Bladder microvascular endothelial cell (primary cell): Measurements from ENCODE around the gene C18orf63. TPM values are rescaled to one million over a fixed set of nuclear protein-coding genes. Genes with fewer than 3 reads are reported as not detected.

Experiments
- total RNA-seq: library from RNA; depleted of rRNA; stranded (reverse); fragments of >200 nt; gene quantifications from 2 replicates; pipeline ENCODE4 v1.2.3, GENCODE V29; 2014

The C18orf63 gene
- total RNA-seq: not detected in 2 replicates

DNA sequence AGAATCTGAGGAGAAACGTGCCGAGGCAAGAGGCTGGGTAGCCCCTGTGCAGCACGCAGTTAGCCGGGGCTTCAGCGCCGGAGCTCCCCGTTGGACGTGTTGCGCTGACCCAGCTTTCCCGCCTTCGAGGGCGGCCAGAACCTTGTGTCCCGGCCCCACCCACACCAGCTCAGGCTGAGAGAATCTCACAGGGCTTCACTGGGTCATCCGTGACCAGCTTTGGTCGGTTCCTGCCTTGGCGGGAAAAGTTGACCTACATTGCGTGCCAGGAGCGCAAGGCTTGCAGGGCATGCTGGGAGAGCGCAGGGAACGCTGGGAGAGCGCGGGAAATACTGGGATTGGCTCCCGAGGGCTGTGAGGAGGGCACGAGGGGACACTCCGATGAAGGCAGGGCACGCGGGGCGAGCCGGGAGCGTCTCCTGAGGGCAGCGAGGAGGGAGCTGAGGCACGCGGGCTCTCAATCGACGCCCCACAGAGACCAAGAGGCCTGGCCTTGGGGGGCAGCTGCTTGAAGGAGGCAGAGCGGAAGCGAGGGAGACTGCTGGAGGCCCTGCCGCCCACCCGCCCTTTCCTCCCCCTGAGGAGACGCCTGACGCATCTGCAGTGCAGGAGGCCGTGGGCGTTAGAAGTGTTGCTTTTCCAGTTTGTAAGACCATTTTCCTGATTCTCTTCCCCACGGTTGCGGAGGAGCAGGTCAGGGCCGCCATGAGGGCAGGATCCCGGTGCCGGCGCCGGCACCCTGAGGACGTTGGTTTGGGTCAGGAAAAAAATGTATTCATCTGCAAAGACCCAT is at the start of gene C18orf63:
TSS of gene C18orf63 (plus strand) at position 376 of the 793 bp plus-strand sequence. CDS start 2,027 bp downstream, outside the sequence.

DNA sequence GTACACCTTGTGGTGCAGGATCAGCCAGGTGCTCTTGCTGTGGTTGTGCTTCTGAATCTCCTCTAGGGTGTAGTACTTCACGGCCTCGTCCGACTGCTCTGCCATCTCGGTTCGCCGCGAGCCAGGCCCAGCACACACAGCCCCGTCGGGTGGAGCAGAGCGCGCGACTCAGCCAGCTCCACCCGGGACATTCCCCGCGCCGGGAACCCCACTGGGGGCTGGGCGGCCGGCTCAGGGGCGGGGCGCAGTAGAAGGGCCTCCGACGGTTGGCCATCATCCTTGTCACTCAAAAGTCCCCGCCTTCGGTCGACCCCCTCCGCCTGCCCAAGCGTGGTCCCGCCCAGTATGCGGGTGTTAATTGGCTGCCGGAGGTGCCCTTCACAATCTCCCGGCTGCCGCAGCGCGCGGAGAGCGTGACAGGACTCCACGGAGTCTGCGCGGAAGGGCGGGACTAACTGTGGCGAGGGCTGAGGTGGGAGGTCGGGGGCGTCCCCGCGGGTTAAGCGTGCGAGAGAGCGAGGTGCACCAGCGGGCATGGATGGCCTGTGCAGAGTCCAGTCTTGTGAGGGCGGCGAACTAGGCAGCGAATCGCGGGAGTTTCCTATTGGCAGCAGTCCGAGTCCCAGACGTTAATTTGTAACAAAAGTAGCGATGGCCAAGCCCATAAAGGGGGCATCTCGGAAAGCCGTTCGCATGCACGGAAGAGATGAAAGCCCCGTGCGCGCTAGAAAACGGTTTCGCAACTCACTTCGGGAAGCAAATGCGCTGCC is 23.7 kb upstream of the C18orf63 start, which contains the start of gene CYB5A:
TSS of gene CYB5A (minus strand) at position 193 of the 770 bp plus-strand sequence. CDS start at position 105, 88 bp downstream.

Other genes with a start within 250 kb of the C18orf63 start
- 0.06 and 0.16 TPM in 2 replicates for gene FBXO15, start 168.0 kb upstream of the C18orf63 start, total RNA-seq
- 21.5 and 32.7 TPM in 2 replicates for gene TIMM21, start 167.3 kb upstream of the C18orf63 start, total RNA-seq
- 35.5 and 92.3 TPM in 2 replicates for gene CYB5A, start 23.9 kb upstream of the C18orf63 start, total RNA-seq
- not detected in 2 replicates for gene DIPK1C, start 141.5 kb downstream of the C18orf63 start, total RNA-seq
- 50.2 and 165 TPM in 2 replicates for gene CNDP2, start 180.5 kb downstream of the C18orf63 start, total RNA-seq
- gene CNDP1, start 218.7 kb downstream of the C18orf63 start, total RNA-seq: not detected in 2 replicates